SK-N-SH (cell line): Measurements from ENCODE around the gene DEFB129.
"Not testable (repeated sequence)": the region's sequence is repeated elsewhere in the genome, so short reads cannot be mapped to it uniquely, and the experiment has no call there.

Experiments used
- NFIC ChIP-seq: IDR thresholded peaks from 2 replicates; pipeline ENCODE4 v1.4.0; 2012; ENCODE audit warnings: borderline replicate concordance
- RFX5 ChIP-seq: IDR thresholded peaks from 2 replicates; pipeline ENCODE4 v1.6.1; 2012; ENCODE audit warnings: mild to moderate bottlenecking, improper control_type of control experiment, low read length
- TAF1 ChIP-seq: IDR thresholded peaks from 2 replicates; pipeline ENCODE4 v1.6.1; 2012; ENCODE audit warnings: low read depth, mild to moderate bottlenecking, low read length, moderate library complexity, borderline replicate concordance
- TF ChIP-seq, protein P1 (sequence below): fragments of 200-600 bp; sonication (generic); IDR thresholded peaks from 2 replicates; pipeline ENCODE4 v1.6.1; 2017; ENCODE audit warnings: antibody characterized with exemption, mild to moderate bottlenecking, moderate library complexity
- TF ChIP-seq, protein P2 (sequence below): IDR thresholded peaks from 2 replicates; pipeline ENCODE4 v1.6.1; 2012; ENCODE audit warnings: mild to moderate bottlenecking, low read depth, low read length, moderate library complexity
- TF ChIP-seq, protein P3 (sequence below): fragments of 150-350 bp; IDR thresholded peaks from 2 replicates; pipeline ENCODE4 v1.6.1; 2017; ENCODE audit warnings: antibody characterized with exemption, low read length, low read depth, borderline replicate concordance

DNA sequence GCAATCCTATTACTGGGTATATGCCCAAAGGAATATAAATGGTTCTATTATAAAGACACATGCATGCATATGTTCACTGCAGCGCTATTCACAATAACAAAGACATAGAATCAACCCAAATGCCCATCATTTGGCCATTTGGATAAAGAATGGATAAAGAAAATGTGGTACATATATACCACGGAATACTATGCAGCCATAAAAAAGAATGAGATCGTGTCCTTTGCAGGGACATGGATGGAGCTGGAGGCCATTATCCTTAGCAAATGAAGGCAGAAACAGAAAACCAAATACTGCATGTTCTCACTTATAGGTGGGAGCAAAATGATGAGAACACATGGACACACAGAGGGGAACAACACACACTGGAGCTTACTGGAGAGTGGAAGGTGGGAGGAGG, 1.2 kb upstream of the DEFB129 start:
- TF ChIP-seq, protein P1, sequence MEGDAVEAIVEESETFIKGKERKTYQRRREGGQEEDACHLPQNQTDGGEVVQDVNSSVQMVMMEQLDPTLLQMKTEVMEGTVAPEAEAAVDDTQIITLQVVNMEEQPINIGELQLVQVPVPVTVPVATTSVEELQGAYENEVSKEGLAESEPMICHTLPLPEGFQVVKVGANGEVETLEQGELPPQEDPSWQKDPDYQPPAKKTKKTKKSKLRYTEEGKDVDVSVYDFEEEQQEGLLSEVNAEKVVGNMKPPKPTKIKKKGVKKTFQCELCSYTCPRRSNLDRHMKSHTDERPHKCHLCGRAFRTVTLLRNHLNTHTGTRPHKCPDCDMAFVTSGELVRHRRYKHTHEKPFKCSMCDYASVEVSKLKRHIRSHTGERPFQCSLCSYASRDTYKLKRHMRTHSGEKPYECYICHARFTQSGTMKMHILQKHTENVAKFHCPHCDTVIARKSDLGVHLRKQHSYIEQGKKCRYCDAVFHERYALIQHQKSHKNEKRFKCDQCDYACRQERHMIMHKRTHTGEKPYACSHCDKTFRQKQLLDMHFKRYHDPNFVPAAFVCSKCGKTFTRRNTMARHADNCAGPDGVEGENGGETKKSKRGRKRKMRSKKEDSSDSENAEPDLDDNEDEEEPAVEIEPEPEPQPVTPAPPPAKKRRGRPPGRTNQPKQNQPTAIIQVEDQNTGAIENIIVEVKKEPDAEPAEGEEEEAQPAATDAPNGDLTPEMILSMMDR = not testable (repeated sequence)
- not testable (repeated sequence) for TF ChIP-seq RFX5, TAF1, NFIC
- TF ChIP-seq, protein P2, sequence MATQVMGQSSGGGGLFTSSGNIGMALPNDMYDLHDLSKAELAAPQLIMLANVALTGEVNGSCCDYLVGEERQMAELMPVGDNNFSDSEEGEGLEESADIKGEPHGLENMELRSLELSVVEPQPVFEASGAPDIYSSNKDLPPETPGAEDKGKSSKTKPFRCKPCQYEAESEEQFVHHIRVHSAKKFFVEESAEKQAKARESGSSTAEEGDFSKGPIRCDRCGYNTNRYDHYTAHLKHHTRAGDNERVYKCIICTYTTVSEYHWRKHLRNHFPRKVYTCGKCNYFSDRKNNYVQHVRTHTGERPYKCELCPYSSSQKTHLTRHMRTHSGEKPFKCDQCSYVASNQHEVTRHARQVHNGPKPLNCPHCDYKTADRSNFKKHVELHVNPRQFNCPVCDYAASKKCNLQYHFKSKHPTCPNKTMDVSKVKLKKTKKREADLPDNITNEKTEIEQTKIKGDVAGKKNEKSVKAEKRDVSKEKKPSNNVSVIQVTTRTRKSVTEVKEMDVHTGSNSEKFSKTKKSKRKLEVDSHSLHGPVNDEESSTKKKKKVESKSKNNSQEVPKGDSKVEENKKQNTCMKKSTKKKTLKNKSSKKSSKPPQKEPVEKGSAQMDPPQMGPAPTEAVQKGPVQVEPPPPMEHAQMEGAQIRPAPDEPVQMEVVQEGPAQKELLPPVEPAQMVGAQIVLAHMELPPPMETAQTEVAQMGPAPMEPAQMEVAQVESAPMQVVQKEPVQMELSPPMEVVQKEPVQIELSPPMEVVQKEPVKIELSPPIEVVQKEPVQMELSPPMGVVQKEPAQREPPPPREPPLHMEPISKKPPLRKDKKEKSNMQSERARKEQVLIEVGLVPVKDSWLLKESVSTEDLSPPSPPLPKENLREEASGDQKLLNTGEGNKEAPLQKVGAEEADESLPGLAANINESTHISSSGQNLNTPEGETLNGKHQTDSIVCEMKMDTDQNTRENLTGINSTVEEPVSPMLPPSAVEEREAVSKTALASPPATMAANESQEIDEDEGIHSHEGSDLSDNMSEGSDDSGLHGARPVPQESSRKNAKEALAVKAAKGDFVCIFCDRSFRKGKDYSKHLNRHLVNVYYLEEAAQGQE = not testable (repeated sequence)
- TF ChIP-seq, protein P3, sequence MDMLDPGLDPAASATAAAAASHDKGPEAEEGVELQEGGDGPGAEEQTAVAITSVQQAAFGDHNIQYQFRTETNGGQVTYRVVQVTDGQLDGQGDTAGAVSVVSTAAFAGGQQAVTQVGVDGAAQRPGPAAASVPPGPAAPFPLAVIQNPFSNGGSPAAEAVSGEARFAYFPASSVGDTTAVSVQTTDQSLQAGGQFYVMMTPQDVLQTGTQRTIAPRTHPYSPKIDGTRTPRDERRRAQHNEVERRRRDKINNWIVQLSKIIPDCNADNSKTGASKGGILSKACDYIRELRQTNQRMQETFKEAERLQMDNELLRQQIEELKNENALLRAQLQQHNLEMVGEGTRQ = not testable (repeated sequence)
